H1 (cell line): Measurements from ENCODE around the gene FBH1. TPM values are rescaled to one million over a fixed set of nuclear protein-coding genes. Genes with fewer than 3 reads are reported as not detected.

Experiments used
- RFX5 ChIP-seq: IDR thresholded peaks from 2 replicates; pipeline ENCODE4 v1.6.1; 2011; ENCODE audit warnings: low read depth, low read length, improper control_type of control experiment, borderline replicate concordance
- YY1 ChIP-seq: IDR thresholded peaks from 2 replicates; pipeline ENCODE4 v1.6.1; 2011; ENCODE audit warnings: low read depth, mild to moderate bottlenecking, low read length
- polyA plus RNA-seq, 7 experiments: library from polyadenylated mRNA; depleted of rRNA in 3 of 7; stranded (reverse) in 5 of 7; unstranded in 2 of 7; fragments of >200 nt in 5 of 7; fragments of 200-250 nt in 2 of 7; gene quantifications; 1 replicate in 5 of 7; 2 replicates in 1 of 7; 4 replicates in 1 of 7; pipeline versions ENCODE4 v1.2.1 to v1.2.3, GENCODE V29; 2011 to 2013; ENCODE audit warnings: missing spikeins in 2 of 7, mixed read lengths in 2 of 7
- total RNA-seq: library from RNA; stranded (reverse); fragmentation: NEBNext Ultra II Directional; extraction: Animal tissue kit (Norgen Biotek cat#: 25700); gene quantifications from 2 replicates; pipeline ENCODE4 v1.2.1, GENCODE V29; 2021

The FBH1 gene
- total and polyA plus RNA-seq, 2 of the 8 experiments (the other 6 are each of a cell fraction or from before 2014, with no cell fraction given), result 31.1 to 51.8 TPM

GRCh38 chr10:5929442-5929841, 39.4 kb downstream of the FBH1 start (continued):
- TF ChIP-seq RFX5, result no peak
- TF ChIP-seq YY1, result no peak
